Activated T-helper 1 cell treated with anti-CD3 and anti-CD28 coated beads, Interleukin-12 subunit alpha, Interleukin-12 subunit beta, Interleukin-2, Interleukin-4 antibody, amounts not matched to agents 30 ng/mL and 10 ng/mL and 1 ng/mL, durations not matched to agents 14 hours and 24 hours and 36 hours (primary cell): ENCODE data around the gene WNT2. TPM values are rescaled to one million over a fixed set of nuclear protein-coding genes. Genes with fewer than 3 reads are reported as not detected.

Experiments
- DNase-seq: peaks from one replicate; pipeline ENCODE4 v3.0.0; 2021; ENCODE audit warnings: low spot score
- H3K27ac Mint-ChIP-seq: one replicate; pipeline ENCODE4 v1.8.0; 2021; ENCODE audit warnings: mild to moderate bottlenecking, mixed read lengths
- H3K27me3 Mint-ChIP-seq: one replicate; pipeline ENCODE4 v1.8.0; 2022; ENCODE audit warnings: mild to moderate bottlenecking, moderate library complexity, mixed read lengths; ENCODE audit not compliant: insufficient read depth
- H3K36me3 Mint-ChIP-seq: one replicate; pipeline ENCODE4 v1.8.0; 2021; ENCODE audit warnings: low read depth, mixed read lengths
- H3K4me1 Mint-ChIP-seq: one replicate; pipeline ENCODE4 v1.8.0; 2021; ENCODE audit warnings: low read depth, mixed read lengths
- H3K4me3 Mint-ChIP-seq: one replicate; pipeline ENCODE4 v1.8.0; 2021; ENCODE audit warnings: mild to moderate bottlenecking, moderate library complexity, mixed read lengths
- H3K9me3 Mint-ChIP-seq: one replicate; pipeline ENCODE4 v1.8.0; 2021; ENCODE audit warnings: mixed read lengths
- intact Hi-C: fragments of 100-400 bp; cut with micrococcal nuclease; formaldehyde crosslinking; loops from one replicate; pipeline ENCODE4 v1.15.1; 2024
- total RNA-seq: library from RNA; stranded (reverse); gene quantifications from 2 replicates; pipeline ENCODE4 v1.2.3, GENCODE V29; 2022

The WNT2 gene
- total RNA-seq, 1 donor from 2014 or later, result not detected

DNA sequence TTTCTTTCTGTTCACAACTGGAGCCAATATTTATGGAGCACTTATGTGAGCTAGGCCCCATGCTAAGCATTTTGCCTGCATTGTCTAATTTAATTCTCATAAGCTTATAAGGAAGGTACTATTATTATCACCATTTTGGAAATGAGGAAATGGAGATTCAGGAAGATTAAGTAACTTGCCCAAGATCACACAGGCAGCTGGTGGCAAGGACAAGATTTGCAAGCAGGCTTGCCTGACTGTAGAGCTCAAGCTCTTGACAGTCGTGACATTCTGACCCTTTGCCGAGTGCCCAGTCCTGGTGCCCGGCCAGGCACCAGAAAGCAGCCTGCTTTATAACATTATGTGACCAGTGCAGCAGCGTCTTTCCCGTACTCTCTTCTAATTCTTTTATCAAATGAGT lies 38.2 kb downstream of the WNT2 start:
- Mint-ChIP-seq H3K27ac (no peak overlapping the region), H3K9me3 (no peaks in the 10 kb centered on the region), H3K27me3 (peaks cover 7% of the 10 kb centered on the region), H3K36me3 (no peaks in the 10 kb centered on the region), H3K4me3 (no peak overlapping the region), H3K4me1 (no peaks in the 10 kb centered on the region)
- DNase-seq, result no peak
- intact Hi-C loops, result no loop called here

DNA sequence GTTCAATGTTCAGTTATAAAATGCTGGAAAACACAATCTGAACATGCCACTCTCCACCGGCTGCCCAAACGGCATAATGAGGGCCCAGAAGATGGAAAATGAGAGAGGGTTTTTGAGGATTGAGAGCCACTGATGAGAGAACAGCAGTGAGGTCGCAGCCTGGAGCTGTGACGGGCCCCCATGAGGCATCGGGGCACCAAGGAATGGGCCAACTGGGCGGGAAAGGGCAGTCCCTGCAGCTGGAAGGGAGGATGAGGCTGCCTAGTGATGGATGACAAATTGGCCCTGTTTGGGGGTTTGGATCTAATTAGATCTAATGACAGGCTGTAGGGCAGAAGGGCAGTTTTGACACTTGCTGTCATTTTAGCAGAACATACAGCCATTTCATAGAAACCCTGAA lies 39.1 kb downstream of the WNT2 start:
- intact Hi-C loops, result no loop called here
- Mint-ChIP-seq H3K4me3 (no peak overlapping the region), H3K36me3 (no peaks in the 10 kb centered on the region), H3K9me3 (no peaks in the 10 kb centered on the region), H3K4me1 (no peaks in the 10 kb centered on the region), H3K27me3 (peaks cover 7% of the 10 kb centered on the region), H3K27ac (no peak overlapping the region)
- DNase-seq, result no peak

GRCh38 chr7:117283371-117283770 lies 39.5 kb downstream of the WNT2 start:
- H3K4me3 Mint-ChIP-seq, result no peak overlapping the region
- H3K27ac Mint-ChIP-seq, result no peak overlapping the region
- DNase-seq, result no peak
- no peaks in the 10 kb centered on the region for H3K36me3 Mint-ChIP-seq
- intact Hi-C loops, result no loop called here
- H3K27me3 Mint-ChIP-seq, result peaks cover 7% of the 10 kb centered on the region
- no peaks in the 10 kb centered on the region for H3K9me3 Mint-ChIP-seq
- H3K4me1 Mint-ChIP-seq, result no peaks in the 10 kb centered on the region

DNA sequence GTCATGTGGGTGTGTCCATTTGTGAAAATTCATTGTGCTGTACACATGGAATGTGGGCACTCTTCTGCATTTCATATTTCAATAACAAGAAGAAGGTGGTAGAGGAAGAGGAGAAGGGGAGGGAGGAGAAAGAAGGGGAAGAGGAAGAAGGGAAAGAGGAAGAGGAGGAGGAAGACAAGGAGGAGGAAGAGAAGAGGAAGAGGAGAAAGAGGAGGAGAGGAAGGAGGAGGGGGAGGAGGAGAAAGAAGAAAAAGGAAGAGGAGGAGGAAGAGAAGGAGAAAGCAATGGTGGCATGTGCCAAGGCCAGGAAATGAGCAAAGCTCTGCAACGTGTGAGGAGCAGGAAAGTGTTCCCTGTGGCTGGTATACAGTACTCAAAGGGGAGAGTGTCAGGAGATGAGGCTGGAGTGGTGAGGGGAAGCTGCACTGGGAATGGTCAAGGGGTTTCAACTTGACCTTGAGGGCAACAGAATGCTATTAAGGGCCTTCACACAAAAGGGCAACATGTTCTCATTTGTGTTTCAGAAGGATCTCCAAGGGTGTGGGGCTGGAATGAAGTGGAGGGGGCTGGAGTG lies 40.5 kb downstream of the WNT2 start:
- Mint-ChIP-seq H3K4me3 (no peak overlapping the region), H3K27me3 (peaks cover 7% of the 10 kb centered on the region), H3K36me3 (no peaks in the 10 kb centered on the region), H3K4me1 (no peaks in the 10 kb centered on the region), H3K27ac (no peak overlapping the region), H3K9me3 (no peaks in the 10 kb centered on the region)
- no peak for DNase-seq
- intact Hi-C loops, result no loop called here

GRCh38 chr7:117281562-117281961 lies 41.3 kb downstream of the WNT2 start:
- H3K9me3 Mint-ChIP-seq, result no peaks in the 10 kb centered on the region
- H3K27me3 Mint-ChIP-seq, result peaks cover 7% of the 10 kb centered on the region
- DNase-seq, result no peak
- no peak overlapping the region for H3K4me3 Mint-ChIP-seq
- no peak overlapping the region for H3K27ac Mint-ChIP-seq
- intact Hi-C loops, result no loop called here
- no peaks in the 10 kb centered on the region for H3K36me3 Mint-ChIP-seq
- no peaks in the 10 kb centered on the region for H3K4me1 Mint-ChIP-seq

GRCh38 chr7:117279931-117280557 lies 42.8 kb downstream of the WNT2 start:
- peaks cover 7% of the 10 kb centered on the region for H3K27me3 Mint-ChIP-seq
- no peaks in the 10 kb centered on the region for H3K9me3 Mint-ChIP-seq
- no peak overlapping the region for H3K4me3 Mint-ChIP-seq
- DNase-seq, result no peak
- no peaks in the 10 kb centered on the region for H3K36me3 Mint-ChIP-seq
- H3K4me1 Mint-ChIP-seq, result no peaks in the 10 kb centered on the region
- intact Hi-C loops, result no loop called here
- no peak overlapping the region for H3K27ac Mint-ChIP-seq

- Mint-ChIP-seq H3K4me3 (no peak overlapping the region), H3K27ac (no peak overlapping the region), H3K36me3 (no peaks in the 10 kb centered on the region), H3K4me1 (no peaks in the 10 kb centered on the region), H3K27me3 (peaks cover 7% of the 10 kb centered on the region), H3K9me3 (no peaks in the 10 kb centered on the region)
- no peak for DNase-seq
- intact Hi-C loops, result no loop called here
Observed at GRCh38 chr7:117279203-117279602, 43.7 kb downstream of the WNT2 start.

DNA sequence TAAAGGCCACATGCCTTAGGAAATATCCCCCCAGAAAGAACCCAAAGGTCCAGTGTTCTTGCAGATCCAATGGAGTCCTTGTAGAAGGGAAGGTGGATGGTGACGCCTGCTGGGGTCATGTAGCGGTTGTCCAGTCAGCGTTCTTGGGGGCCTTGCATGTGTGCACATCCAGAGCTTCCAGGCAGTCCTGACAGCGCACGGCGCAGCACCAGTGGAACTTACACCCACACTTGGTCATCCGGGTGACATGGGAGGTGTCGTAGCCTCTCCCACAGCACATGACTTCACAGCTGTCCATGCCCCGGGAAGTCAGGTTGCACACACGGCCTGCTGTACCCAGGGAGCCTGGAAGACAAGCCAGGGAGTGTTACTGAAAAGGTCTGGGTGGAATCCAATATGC lies 44.8 kb downstream of the WNT2 start:
- Mint-ChIP-seq H3K36me3 (no peaks in the 10 kb centered on the region), H3K9me3 (no peaks in the 10 kb centered on the region), H3K4me1 (no peaks in the 10 kb centered on the region), H3K4me3 (no peak overlapping the region), H3K27ac (no peak overlapping the region), H3K27me3 (peaks cover 7% of the 10 kb centered on the region)
- DNase-seq, result no peak
- intact Hi-C loops, result no loop called here

GRCh38 chr7:117277576-117277975 lies 45.3 kb downstream of the WNT2 start:
- Mint-ChIP-seq H3K27ac (no peak overlapping the region), H3K36me3 (no peaks in the 10 kb centered on the region), H3K9me3 (no peaks in the 10 kb centered on the region), H3K4me3 (no peak overlapping the region), H3K27me3 (peaks cover 6% of the 10 kb centered on the region), H3K4me1 (no peaks in the 10 kb centered on the region)
- no peak for DNase-seq
- intact Hi-C loops, result no loop called here

DNA sequence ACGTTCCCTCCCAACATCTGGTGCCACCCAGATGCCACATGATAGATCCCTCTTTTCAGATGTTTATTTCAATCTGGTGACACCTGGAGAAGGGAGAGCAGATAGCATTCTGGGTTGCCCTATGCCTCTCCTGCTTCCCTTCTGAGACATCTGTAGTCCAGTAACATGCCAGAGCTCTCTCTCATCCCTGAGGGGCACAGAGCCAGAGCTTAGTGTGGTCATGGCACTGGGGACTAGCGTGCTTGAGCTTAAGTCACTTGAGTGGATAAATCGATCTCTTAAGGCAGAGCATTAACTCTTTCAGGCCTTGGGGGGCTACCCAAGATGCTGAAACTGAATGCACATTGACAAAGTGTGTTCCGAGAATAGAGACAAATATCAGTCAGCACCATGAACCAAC lies 47.9 kb downstream of the WNT2 start:
- Mint-ChIP-seq H3K9me3 (peaks cover 6% of the 10 kb centered on the region), H3K4me3 (no peak overlapping the region), H3K4me1 (no peaks in the 10 kb centered on the region), H3K36me3 (no peaks in the 10 kb centered on the region), H3K27me3 (peaks cover 1% of the 10 kb centered on the region), H3K27ac (no peak overlapping the region)
- intact Hi-C loops, result no loop called here
- no peak for DNase-seq

- intact Hi-C loops, result no loop called here
- Mint-ChIP-seq H3K36me3 (no peaks in the 10 kb centered on the region), H3K27me3 (no peaks in the 10 kb centered on the region), H3K4me1 (no peaks in the 10 kb centered on the region), H3K27ac (no peak overlapping the region), H3K9me3 (peaks cover 6% of the 10 kb centered on the region), H3K4me3 (no peak overlapping the region)
- DNase-seq, result no peak
Observed at GRCh38 chr7:117273814-117274225, 49.0 kb downstream of the WNT2 start.

- DNase-seq, result no peak
- no peaks in the 10 kb centered on the region for H3K27me3 Mint-ChIP-seq
- peaks cover 6% of the 10 kb centered on the region for H3K9me3 Mint-ChIP-seq
- intact Hi-C loops, result no loop called here
- no peak overlapping the region for H3K27ac Mint-ChIP-seq
- no peaks in the 10 kb centered on the region for H3K36me3 Mint-ChIP-seq
- no peaks in the 10 kb centered on the region for H3K4me1 Mint-ChIP-seq
- H3K4me3 Mint-ChIP-seq, result no peak overlapping the region
Observed at GRCh38 chr7:117273325-117273724, 49.5 kb downstream of the WNT2 start.

DNA sequence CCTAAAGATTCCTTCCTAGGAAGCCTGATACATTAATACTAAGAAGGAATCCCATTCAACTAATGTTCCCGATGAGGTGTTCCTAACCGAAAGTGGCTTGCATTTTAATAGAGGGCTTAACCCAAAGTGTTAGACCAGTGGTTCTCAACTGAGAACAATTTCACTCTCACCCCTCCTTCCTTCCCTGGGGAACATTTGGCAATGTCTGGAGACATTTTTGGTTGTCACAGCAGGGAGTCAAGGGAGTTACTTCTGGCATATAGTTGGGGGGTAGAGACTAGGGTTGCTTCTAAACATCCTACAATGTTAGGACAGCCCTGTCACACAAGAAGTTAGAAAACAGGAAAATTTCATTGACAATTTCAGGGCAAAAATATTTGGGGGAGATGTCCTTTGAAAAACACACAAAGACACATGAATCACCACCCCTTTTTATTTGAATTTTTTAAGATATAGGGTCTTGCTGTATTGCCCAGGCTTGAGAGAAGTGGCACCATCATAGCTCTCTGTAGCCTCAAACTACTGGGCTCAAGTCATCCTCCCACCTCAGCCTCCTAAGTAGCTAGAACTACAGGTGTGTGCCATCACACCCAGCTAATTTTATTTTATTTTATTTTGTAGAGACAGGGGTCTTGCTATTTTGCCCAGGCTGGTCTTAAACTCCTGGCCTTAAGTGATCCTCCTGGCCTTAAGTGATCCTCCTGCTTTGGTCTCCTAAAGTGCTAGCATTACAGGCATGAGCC lies 50.7 kb downstream of the WNT2 start:
- no peaks in the 10 kb centered on the region for H3K36me3 Mint-ChIP-seq
- H3K4me3 Mint-ChIP-seq, result no peak overlapping the region
- H3K27me3 Mint-ChIP-seq, result no peaks in the 10 kb centered on the region
- DNase-seq, result no peak
- H3K9me3 Mint-ChIP-seq, result peaks cover 6% of the 10 kb centered on the region
- H3K4me1 Mint-ChIP-seq, result no peaks in the 10 kb centered on the region
- H3K27ac Mint-ChIP-seq, result no peak overlapping the region
- intact Hi-C loops, result no loop called here
